Measurements from ENCODE around the gene FCF1. TPM values are rescaled to one million over a fixed set of nuclear protein-coding genes. Genes with fewer than 3 reads are reported as not detected.

Gene FCF1
- polyA plus RNA-seq, 3 donors = 14.8 to 22.6 (median 17.5) TPM

GRCh38 chr14:74762917-74763802 is 50.2 kb downstream of the FCF1 start, which contains the start of gene YLPM1:
TSS of gene YLPM1 (plus strand) at chr14:74763316. CDS start at chr14:74763490, 174 bp downstream.
- H3K9ac ChIP-seq (ENCODE audit: insufficient read depth, low read length, poor library complexity, severe bottlenecking) = peak within 1 kb of the TSS; percentile 99
- Mint-ChIP-seq H3K4me1 (peaks cover 46% of the 10 kb centered on the region), H3K9me3 (no peaks in the 10 kb centered on the region), H3K36me3 (peaks cover 0 to 14% of the 10 kb centered on the region in 2 donors), H3K4me3 (peak within 1 kb of the TSS; percentile 91 to 98), H3K27ac (peak within 1 kb of the TSS; percentile 35 to 96 (median 89)), H3K27me3 (ENCODE audit: low read depth in 3 of 3) (peaks cover 0 to 3% (median 0%) of the 10 kb centered on the region in 3 donors)
- 0% methylated on average over 75 of the region's 76 CpGs for WGBS (ENCODE audit: insufficient coverage)
- H3K27ac ChIP-seq (ENCODE audit: low read depth in 1 of 2, low read length in 2 of 2) = peak within 1 kb of the TSS; percentile 73 to 93
- intact Hi-C loops (cut with micrococcal nuclease) = loop anchor here in 1 of 2 donors (10.0 kb wide), 1 partner anchor 48 kb away; the partner anchor contains the start of genes AREL1 and FCF1
- H2AFZ ChIP-seq (ENCODE audit: insufficient read depth, low read depth, low read length, poor library complexity, severe bottlenecking) = peak within 1 kb of the TSS; percentile 67
- peak; percentile 91 to 95 (median 93) for DNase-seq
- peak within 1 kb of the TSS; percentile 96 for H3K4me2 ChIP-seq (replicated peaks; ENCODE audit: extremely low read depth, low read length, poor library complexity, severe bottlenecking)
- peaks cover 50% of the 10 kb centered on the region for H3K79me2 ChIP-seq (ENCODE audit: insufficient read depth, low read length)
- no peaks in the 10 kb centered on the region for H3K9me3 ChIP-seq (replicated peaks in 1 of 2; ENCODE audit: control insufficient read depth in 1 of 2, insufficient read depth in 1 of 2, low read length in 2 of 2)
- no peaks in the 10 kb centered on the region for H3K27me3 ChIP-seq (ENCODE audit: control insufficient read depth in 2 of 2, insufficient read depth in 2 of 2, low read length in 2 of 2)
- peak; percentile 63 for TF ChIP-seq CTCF (IDR thresholded peaks at IDR 0.05)
- H3K4me3 ChIP-seq (replicated peaks in 1 of 3; ENCODE audit: low read depth in 2 of 3, low read length in 3 of 3) = peak within 1 kb of the TSS; percentile 64 to 92 (median 89)
- peaks cover 22% of the 10 kb centered on the region for H4K20me1 ChIP-seq (ENCODE audit: insufficient read depth, low read length)
- H3K36me3 ChIP-seq (replicated peaks in 1 of 2; ENCODE audit: control insufficient read depth in 1 of 2, insufficient read depth in 2 of 2, low read length in 2 of 2) = peaks cover 0 to 2% of the 10 kb centered on the region in 2 donors
- H3K4me1 ChIP-seq (ENCODE audit: control insufficient read depth in 1 of 2, insufficient read depth in 2 of 2, low read length in 2 of 2) = peaks cover 29 to 39% of the 10 kb centered on the region in 2 donors

- 2% methylated on average over 17 of the region's 19 CpGs for WGBS (ENCODE audit: insufficient coverage)
- peak overlapping the region; percentile 67 for H2AFZ ChIP-seq (ENCODE audit: insufficient read depth, low read depth, low read length, poor library complexity, severe bottlenecking)
- peaks cover 28% of the 10 kb centered on the region for H4K20me1 ChIP-seq (ENCODE audit: insufficient read depth, low read length)
- Mint-ChIP-seq H3K9me3 (no peaks in the 10 kb centered on the region), H3K27me3 (ENCODE audit: low read depth in 3 of 3) (peaks cover 0 to 3% (median 0%) of the 10 kb centered on the region in 3 donors), H3K27ac (peak overlapping the region; percentile 35 to 96 (median 89)), H3K4me3 (peak overlapping the region; percentile 91 to 98), H3K36me3 (peaks cover 0 to 14% of the 10 kb centered on the region in 2 donors), H3K4me1 (peaks cover 52% of the 10 kb centered on the region)
- peaks cover 0 to 2% of the 10 kb centered on the region in 2 donors for H3K36me3 ChIP-seq (replicated peaks in 1 of 2; ENCODE audit: control insufficient read depth in 1 of 2, insufficient read depth in 2 of 2, low read length in 2 of 2)
- peaks cover 58% of the 10 kb centered on the region for H3K79me2 ChIP-seq (ENCODE audit: insufficient read depth, low read length)
- peak overlapping the region; percentile 96 for H3K4me2 ChIP-seq (replicated peaks; ENCODE audit: extremely low read depth, low read length, poor library complexity, severe bottlenecking)
- peak overlapping the region; percentile 64 to 92 (median 89) for H3K4me3 ChIP-seq (replicated peaks in 1 of 3; ENCODE audit: low read depth in 2 of 3, low read length in 3 of 3)
- intact Hi-C loops (cut with micrococcal nuclease) = loop anchor here (2.0 to 10.0 kb wide), 2 partner anchors 49 to 51 kb away; partner anchors contain the start of genes AREL1 (in 2 of the 2) and FCF1 (in 2 of the 2)
- peak overlapping the region; percentile 99 for H3K9ac ChIP-seq (ENCODE audit: insufficient read depth, low read length, poor library complexity, severe bottlenecking)
- no peak for TF ChIP-seq CTCF (IDR thresholded peaks at IDR 0.05)
- H3K9me3 ChIP-seq (replicated peaks in 1 of 2; ENCODE audit: control insufficient read depth in 1 of 2, insufficient read depth in 1 of 2, low read length in 2 of 2) = no peaks in the 10 kb centered on the region
- H3K4me1 ChIP-seq (ENCODE audit: control insufficient read depth in 1 of 2, insufficient read depth in 2 of 2, low read length in 2 of 2) = peaks cover 34 to 44% of the 10 kb centered on the region in 2 donors
- no peaks in the 10 kb centered on the region for H3K27me3 ChIP-seq (ENCODE audit: control insufficient read depth in 2 of 2, insufficient read depth in 2 of 2, low read length in 2 of 2)
- peak in 1 of 3 donors; percentile 8 for DNase-seq
- peak overlapping the region in 1 of 2 donors; percentile 93 for H3K27ac ChIP-seq (ENCODE audit: low read depth in 1 of 2, low read length in 2 of 2)
Observed at GRCh38 chr14:74763803-74764531, 51.0 kb downstream of the FCF1 start.
